Occipital lobe (tissue), 2 donors: Measurements from ENCODE around the gene DHPS. TPM values are rescaled to one million over a fixed set of nuclear protein-coding genes. Genes with fewer than 3 reads are reported as not detected.

Experiments used
- DNase-seq: peaks from one replicate; lab custom pipeline; 2025; lab: John Stamatoyannopoulos, UW
- total RNA-seq: library from RNA; depleted of rRNA; stranded (reverse); fragments of >200 nt; gene quantifications from one replicate; pipeline ENCODE4 v1.2.3, GENCODE V29; 2014

DHPS gene
- total RNA-seq, 1 donor from 2014 or later = 79.7 TPM

GRCh38 chr19:12675399-12675798, 6.3 kb downstream of the DHPS start:
- no peak for DNase-seq

GRCh38 chr19:12672744-12673143, 8.9 kb downstream of the DHPS start:
- no peak for DNase-seq

DNA sequence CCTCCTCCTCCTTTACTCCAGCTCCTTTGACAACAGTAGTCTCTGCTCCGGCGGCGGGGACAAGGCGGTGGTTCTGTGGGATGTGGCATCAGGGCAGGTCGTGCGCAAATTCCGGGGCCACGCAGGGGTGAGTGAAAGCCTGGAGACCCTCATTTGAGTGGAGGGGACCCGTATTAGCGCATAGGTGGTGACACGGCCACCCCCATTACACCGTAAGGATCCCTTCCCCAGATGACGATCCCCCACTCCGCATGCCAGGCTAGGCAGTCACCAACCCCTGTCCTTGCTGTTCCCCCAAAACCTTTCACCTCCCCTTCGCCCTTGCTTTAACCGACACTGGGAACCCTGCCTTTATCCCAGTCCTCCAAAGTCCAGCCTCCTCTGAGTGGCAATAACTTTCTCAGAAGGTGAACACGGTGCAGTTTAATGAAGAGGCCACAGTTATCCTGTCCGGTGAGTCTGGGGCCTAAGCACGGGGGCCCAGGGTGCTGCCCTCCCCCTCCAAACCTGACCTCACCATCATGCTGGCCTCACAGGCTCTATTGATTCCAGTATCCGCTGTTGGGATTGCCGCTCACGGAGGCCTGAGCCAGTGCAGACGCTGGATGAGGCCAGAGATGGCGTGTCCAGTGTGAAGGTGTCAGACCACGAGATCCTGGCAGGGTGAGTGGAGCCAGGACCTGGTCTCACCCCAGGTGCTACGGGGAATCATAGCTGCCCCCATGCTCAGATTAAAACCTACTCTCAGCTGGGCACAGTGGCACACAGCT, 11.3 kb downstream of the DHPS start:
- DNase-seq = no peak

- peak; percentile 72 for DNase-seq
These were observed 12.2 kb downstream of the DHPS start for GRCh38 chr19:12669270-12670158.

GRCh38 chr19:12668932-12669269, 12.8 kb downstream of the DHPS start:
- peak; percentile 71 for DNase-seq

DNA sequence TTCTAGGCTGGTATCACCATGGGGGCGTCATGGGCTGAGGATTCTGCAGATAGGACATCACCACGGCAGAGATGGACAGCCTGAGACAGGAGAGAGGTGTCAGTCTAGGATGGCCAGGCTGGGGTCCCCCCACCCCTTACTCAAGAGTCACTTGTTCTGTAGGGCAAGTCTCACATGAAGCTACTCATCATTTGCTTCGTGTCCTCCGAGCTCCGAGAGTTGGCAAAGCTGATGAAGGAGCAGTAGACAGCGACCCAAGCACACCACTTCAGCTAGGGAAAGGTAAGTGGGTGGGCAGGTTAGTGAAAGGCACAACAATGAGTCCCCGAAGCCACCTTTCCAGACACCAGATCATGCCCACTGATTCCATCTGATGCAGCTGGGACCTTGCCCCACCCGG, 13.3 kb downstream of the DHPS start:
- no peak for DNase-seq

GRCh38 chr19:12667731-12668302, 13.9 kb downstream of the DHPS start:
- no peak for DNase-seq

GRCh38 chr19:12666265-12667048, 15.2 kb downstream of the DHPS start, which contains the start of the genes MAN2B1 and WDR83:
MAN2B1 (minus strand) TSS chr19:12666742; CDS start chr19:12666701, 41 bp downstream.
WDR83 (plus strand) TSS chr19:12666807; CDS start chr19:12669791, 2,984 bp downstream.
- peak; percentile 69 for DNase-seq

- no peak for DNase-seq
These were observed 15.9 kb downstream of the DHPS start for GRCh38 chr19:12665671-12666264.

DNA sequence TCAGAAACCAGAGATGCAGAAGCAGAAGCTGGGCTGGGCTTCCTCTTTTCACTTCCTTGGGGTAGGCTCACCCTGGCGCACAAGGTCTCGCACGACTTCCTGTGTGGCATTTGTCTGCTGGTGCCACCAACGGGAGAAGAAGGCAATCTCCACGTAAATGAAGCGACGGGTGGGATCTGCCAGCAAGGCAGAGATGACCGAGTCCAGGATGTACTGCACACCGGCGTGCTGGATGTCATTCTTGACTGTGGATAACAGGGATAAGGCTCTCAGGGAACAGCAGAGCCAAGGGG, 16.5 kb downstream of the DHPS start:
- no peak for DNase-seq

- no peak for DNase-seq
These were observed 17.0 kb downstream of the DHPS start for GRCh38 chr19:12664406-12665280.

GRCh38 chr19:12660980-12661379, 20.7 kb downstream of the DHPS start:
- no peak for DNase-seq

GRCh38 chr19:12657966-12658365, 23.7 kb downstream of the DHPS start:
- DNase-seq = no peak

- DNase-seq = no peak
These were observed 24.6 kb downstream of the DHPS start for GRCh38 chr19:12656899-12657571.

GRCh38 chr19:12655546-12655945, 26.1 kb downstream of the DHPS start:
- no peak for DNase-seq

- no peak for DNase-seq
These were observed 29.5 kb downstream of the DHPS start for GRCh38 chr19:12652219-12652618.

DNA sequence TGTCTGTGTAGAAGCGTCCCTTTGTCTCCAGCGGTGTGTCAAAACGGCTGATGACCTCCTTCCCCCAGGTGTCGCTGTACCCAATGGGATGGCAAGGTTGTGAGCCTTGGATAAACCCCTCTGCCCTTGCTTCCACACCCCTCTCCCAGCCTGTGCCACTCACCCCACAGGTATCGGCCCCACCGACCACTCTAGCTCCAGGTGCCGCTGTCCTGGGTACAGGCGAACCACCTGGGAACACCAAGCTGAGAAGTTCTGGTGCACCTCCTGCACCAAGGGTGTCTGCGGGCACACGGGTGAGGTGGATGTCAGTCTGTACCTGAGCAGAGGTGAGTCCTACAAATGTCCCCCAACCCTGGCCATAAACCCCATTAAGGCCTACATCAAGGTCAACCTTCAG, 31.7 kb downstream of the DHPS start:
- no peak for DNase-seq

DNA sequence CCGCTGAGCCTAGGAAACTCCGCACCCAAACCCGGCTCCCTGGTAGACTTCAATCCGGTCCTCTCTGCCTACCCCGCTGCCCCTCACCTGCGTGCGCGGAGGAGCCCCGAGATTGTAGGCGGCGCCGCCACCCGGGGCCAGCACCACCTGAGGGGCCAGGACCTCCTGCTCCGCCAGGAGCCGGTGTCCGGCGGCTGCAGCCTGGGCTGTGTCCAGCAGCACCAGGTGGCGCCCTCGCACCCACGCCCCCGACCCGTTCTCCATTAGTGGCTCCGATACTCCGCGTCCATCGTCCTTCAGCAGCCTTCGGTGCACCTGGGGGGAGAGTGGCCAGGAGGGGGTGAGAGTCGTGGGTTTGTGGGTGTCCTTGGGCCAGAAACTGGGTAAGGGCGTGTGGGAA, 33.6 kb downstream of the DHPS start:
- no peak for DNase-seq

GRCh38 chr19:12647490-12648071, 34.1 kb downstream of the DHPS start:
- DNase-seq = no peak
